CD4-positive, alpha-beta T cell (primary cell): ENCODE measurements around the gene CDT1. TPM values are rescaled to one million over a fixed set of nuclear protein-coding genes. Genes with fewer than 3 reads are reported as not detected.

ENCODE experiments used
- ATAC-seq: fragments of 200-7000 bp; cut with Tn5 transposase; one replicate; pipeline ENCODE4 v1.10.0; 2022; ENCODE audit warnings: mild to moderate bottlenecking; ENCODE audit not compliant: poor library complexity
- CTCF ChIA-PET: fragments of 350-600 bp; sonication (Branson Sonifier 250); formaldehyde crosslinking; loops from one replicate; lab custom pipeline; 2021; ENCODE audit warnings: antibody characterized with exemption, inconsistent platforms; lab: Charles Lee
- POLR2A ChIA-PET: fragments of 350-600 bp; sonication (Branson Sonifier 250); formaldehyde crosslinking; loops from one replicate; lab custom pipeline; 2021; ENCODE audit warnings: antibody characterized with exemption, inconsistent platforms; lab: Charles Lee
- DNase-seq, 14 experiments: peaks; one replicate each; pipeline ENCODE4 v3.0.0-alpha.2; 2013 to 2020; ENCODE audit warnings: mixed read lengths in 2 of 14
- H3K27ac ChIP-seq, 2 donors: one replicate each; pipeline versions ENCODE4 v1.5.1 to v1.7.0; 2013; ENCODE audit warnings: low read length in 2 of 2, low read depth in 1 of 2, mild to moderate bottlenecking in 1 of 2
- H3K27me3 ChIP-seq, 2 experiments: 1 replicate in 1 of 2; 2 replicates in 1 of 2; pipeline versions ENCODE4 v1.6.1 to v1.7.0; 2013; ENCODE audit warnings: low read length in 2 of 2, control low read depth in 1 of 2, mild to moderate bottlenecking in 1 of 2, moderate library complexity in 1 of 2; ENCODE audit not compliant: insufficient read depth in 2 of 2, control insufficient read depth in 1 of 2
- H3K36me3 ChIP-seq: one replicate; pipeline ENCODE4 v1.6.1; 2013; ENCODE audit warnings: low read length, control low read depth; ENCODE audit not compliant: insufficient read depth
- H3K4me1 ChIP-seq: one replicate; pipeline ENCODE4 v1.6.1; 2013; ENCODE audit warnings: low read length, control low read depth; ENCODE audit not compliant: insufficient read depth
- H3K4me3 ChIP-seq: one replicate; pipeline ENCODE4 v1.5.1; 2013; ENCODE audit warnings: mild to moderate bottlenecking, low read length, moderate library complexity
- H3K9me3 ChIP-seq, 2 experiments: 1 replicate in 1 of 2; 2 replicates in 1 of 2; pipeline versions ENCODE4 v1.6.1 to v1.7.0; 2013; ENCODE audit warnings: low read length in 2 of 2, mild to moderate bottlenecking in 2 of 2, control low read depth in 1 of 2, moderate library complexity in 1 of 2; ENCODE audit not compliant: control insufficient read depth in 1 of 2, insufficient read depth in 1 of 2
- H3K27ac Mint-ChIP-seq: one replicate; pipeline ENCODE4 v1.8.0; 2020; ENCODE audit warnings: mixed read lengths
- H3K27me3 Mint-ChIP-seq: one replicate; pipeline ENCODE4 v1.8.0; 2021; ENCODE audit warnings: mixed read lengths
- H3K36me3 Mint-ChIP-seq: one replicate; pipeline ENCODE4 v1.8.0; 2021; ENCODE audit warnings: low read depth, mixed read lengths
- H3K4me1 Mint-ChIP-seq: one replicate; pipeline ENCODE4 v1.8.0; 2021; ENCODE audit warnings: low read depth, mixed read lengths
- H3K4me3 Mint-ChIP-seq: one replicate; pipeline ENCODE4 v1.8.0; 2020; ENCODE audit warnings: mild to moderate bottlenecking, mixed read lengths
- H3K9me3 Mint-ChIP-seq: one replicate; pipeline ENCODE4 v1.8.0; 2020; ENCODE audit warnings: mixed read lengths
- CTCF ChIP-seq: fragments of 200-600 bp; IDR thresholded peaks from one replicate; pipeline ENCODE4 v1.8.0; 2022; ENCODE audit warnings: antibody characterized with exemption, mild to moderate bottlenecking
- intact Hi-C, 2 experiments: fragments of 100-400 bp; cut with DNase I in 1 of 2; cut with micrococcal nuclease in 1 of 2; formaldehyde crosslinking; loops; one replicate each; pipeline versions ENCODE4 v1.15.1 to v1.9.0; 2023 to 2025; cut with DNase I, micrococcal nuclease
- total RNA-seq, 174 experiments: library from RNA in 2 of 174; stranded (reverse) in 2 of 174; gene quantifications; one replicate each; pipeline ENCODE4 v1.2.3 and lab custom pipeline; 2021 to 2026

The CDT1 gene
- total RNA-seq, 2 experiments from 2014 or later, result 0.47 to 1.0 TPM

GRCh38 chr16:88793251-88793954, 10.2 kb upstream of the CDT1 start:
- Mint-ChIP-seq H3K27ac (peak overlapping the region; percentile 84), H3K9me3 (no peaks in the 10 kb centered on the region), H3K36me3 (no peaks in the 10 kb centered on the region), H3K27me3 (no peaks in the 10 kb centered on the region), H3K4me3 (peak overlapping the region; percentile 25), H3K4me1 (peaks cover 59% of the 10 kb centered on the region)
- Histone ChIP-seq H3K27me3 (no peaks in the 10 kb centered on the region), H3K4me1 (peaks cover 73% of the 10 kb centered on the region), H3K4me3 (peak overlapping the region; percentile 14), H3K36me3 (no peaks in the 10 kb centered on the region), H3K27ac (peak overlapping the region; percentile 21 to 34), H3K9me3 (no peaks in the 10 kb centered on the region)
- peak in 2 of 14 experiments; percentile 27 to 40 for DNase-seq
- intact Hi-C loops, result no loop called here
- no peak for ATAC-seq
- CTCF ChIA-PET, result interaction anchor here (1.1 to 3.1 kb wide), 2 partner anchors 9 to 56 kb away, joined by 3 to 16 read pairs; no protein-coding TSS in a partner anchor
- POLR2A ChIA-PET, result interaction anchor here (0.9 to 3.1 kb wide), 5 partner anchors 9 to 93 kb away, joined by 3 to 19 read pairs (median 5); partner anchors contain the start of gene CDT1
- TF ChIP-seq CTCF, result no peak

- ChIA-PET POLR2A (interaction anchor here (1.2 to 3.8 kb wide), 2 partner anchors 15 kb away, joined by 3 to 22 read pairs; partner anchors contain the start of gene APRT), CTCF (no interaction called here)
- H3K4me3 Mint-ChIP-seq, result no peak overlapping the region
- peak overlapping the region in 1 of 2 donors; percentile 60 for H3K27ac ChIP-seq
- DNase-seq, result no peak
- no peaks in the 10 kb centered on the region for H3K36me3 ChIP-seq
- peak overlapping the region; percentile 71 for H3K27ac Mint-ChIP-seq
- H3K9me3 ChIP-seq, result no peaks in the 10 kb centered on the region
- TF ChIP-seq CTCF, result no peak
- H3K36me3 Mint-ChIP-seq, result no peaks in the 10 kb centered on the region
- H3K9me3 Mint-ChIP-seq, result no peaks in the 10 kb centered on the region
- peaks cover 54% of the 10 kb centered on the region for H3K4me1 Mint-ChIP-seq
- H3K27me3 Mint-ChIP-seq, result no peaks in the 10 kb centered on the region
- peaks cover 66% of the 10 kb centered on the region for H3K4me1 ChIP-seq
- intact Hi-C loops, result no loop called here
- no peaks in the 10 kb centered on the region for H3K27me3 ChIP-seq
- no peak for ATAC-seq
- no peak overlapping the region for H3K4me3 ChIP-seq
Measured at GRCh38 chr16:88796278-88796677, 7.3 kb upstream of the CDT1 start.

- CTCF ChIA-PET, result no interaction called here
- POLR2A ChIA-PET, result interaction anchor here (3.8 kb wide), 1 partner anchor 13 kb away, joined by 22 read pairs; the partner anchor contains the start of gene APRT
- H3K4me1 Mint-ChIP-seq, result peaks cover 47% of the 10 kb centered on the region
- no peaks in the 10 kb centered on the region for H3K9me3 Mint-ChIP-seq
- H3K27me3 ChIP-seq, result no peaks in the 10 kb centered on the region
- intact Hi-C loops, result no loop called here
- H3K4me3 ChIP-seq, result no peak overlapping the region
- H3K9me3 ChIP-seq, result no peaks in the 10 kb centered on the region
- no peaks in the 10 kb centered on the region for H3K36me3 ChIP-seq
- TF ChIP-seq CTCF, result no peak
- ATAC-seq, result no peak
- no peak overlapping the region for H3K27ac ChIP-seq
- H3K4me3 Mint-ChIP-seq, result no peak overlapping the region
- no peak overlapping the region for H3K27ac Mint-ChIP-seq
- peaks cover 61% of the 10 kb centered on the region for H3K4me1 ChIP-seq
- no peaks in the 10 kb centered on the region for H3K27me3 Mint-ChIP-seq
- no peak for DNase-seq
- H3K36me3 Mint-ChIP-seq, result no peaks in the 10 kb centered on the region
Measured at GRCh38 chr16:88798073-88798472, 5.5 kb upstream of the CDT1 start.
